ENCODE measurements around the gene CSNK1G1. TPM values are rescaled to one million over a fixed set of nuclear protein-coding genes. Genes with fewer than 3 reads are reported as not detected.

The CSNK1G1 gene
- total RNA-seq, 1 experiment from 2014 or later: 23.9 TPM

- CTCF ChIA-PET: interaction anchor here (0.6 kb wide), 1 partner anchor 565 kb away, joined by 4 read pairs; no protein-coding TSS in a partner anchor
- Mint-ChIP-seq H3K9me3 (ENCODE audit: low read depth, unreplicated experiment) (no peaks in the 10 kb centered on the region), H3K27ac (ENCODE audit: unreplicated experiment) (no peak overlapping the region), H3K4me1 (ENCODE audit: low read depth, unreplicated experiment) (no peaks in the 10 kb centered on the region), H3K36me3 (ENCODE audit: insufficient read depth, unreplicated experiment) (no peaks in the 10 kb centered on the region), H3K4me3 (ENCODE audit: low read depth, unreplicated experiment) (no peak overlapping the region), H3K27me3 (ENCODE audit: unreplicated experiment) (no peaks in the 10 kb centered on the region)
- BruUV-seq (replicated peaks): no TSS peak
- intact Hi-C loops (cut with micrococcal nuclease; ENCODE audit: unreplicated experiment): no loop called here
- DNase-seq: no peak
- TF ChIP-seq, protein P1, sequence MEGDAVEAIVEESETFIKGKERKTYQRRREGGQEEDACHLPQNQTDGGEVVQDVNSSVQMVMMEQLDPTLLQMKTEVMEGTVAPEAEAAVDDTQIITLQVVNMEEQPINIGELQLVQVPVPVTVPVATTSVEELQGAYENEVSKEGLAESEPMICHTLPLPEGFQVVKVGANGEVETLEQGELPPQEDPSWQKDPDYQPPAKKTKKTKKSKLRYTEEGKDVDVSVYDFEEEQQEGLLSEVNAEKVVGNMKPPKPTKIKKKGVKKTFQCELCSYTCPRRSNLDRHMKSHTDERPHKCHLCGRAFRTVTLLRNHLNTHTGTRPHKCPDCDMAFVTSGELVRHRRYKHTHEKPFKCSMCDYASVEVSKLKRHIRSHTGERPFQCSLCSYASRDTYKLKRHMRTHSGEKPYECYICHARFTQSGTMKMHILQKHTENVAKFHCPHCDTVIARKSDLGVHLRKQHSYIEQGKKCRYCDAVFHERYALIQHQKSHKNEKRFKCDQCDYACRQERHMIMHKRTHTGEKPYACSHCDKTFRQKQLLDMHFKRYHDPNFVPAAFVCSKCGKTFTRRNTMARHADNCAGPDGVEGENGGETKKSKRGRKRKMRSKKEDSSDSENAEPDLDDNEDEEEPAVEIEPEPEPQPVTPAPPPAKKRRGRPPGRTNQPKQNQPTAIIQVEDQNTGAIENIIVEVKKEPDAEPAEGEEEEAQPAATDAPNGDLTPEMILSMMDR (IDR thresholded peaks at IDR 0.05; ENCODE audit: unreplicated experiment): no peak
These were observed 139.1 kb downstream of the CSNK1G1 start for GRCh38 chr15:64216730-64217428.

GRCh38 chr15:64216196-64216595, 139.8 kb downstream of the CSNK1G1 start:
- Mint-ChIP-seq H3K36me3 (ENCODE audit: insufficient read depth, unreplicated experiment) (no peaks in the 10 kb centered on the region), H3K9me3 (ENCODE audit: low read depth, unreplicated experiment) (no peaks in the 10 kb centered on the region), H3K4me1 (ENCODE audit: low read depth, unreplicated experiment) (no peaks in the 10 kb centered on the region), H3K27me3 (ENCODE audit: unreplicated experiment) (no peaks in the 10 kb centered on the region), H3K4me3 (ENCODE audit: low read depth, unreplicated experiment) (no peak overlapping the region), H3K27ac (ENCODE audit: unreplicated experiment) (no peak overlapping the region)
- TF ChIP-seq, protein P1 (IDR thresholded peaks at IDR 0.05; ENCODE audit: unreplicated experiment): no peak
- CTCF ChIA-PET: interaction anchor here (0.6 to 1.4 kb wide), 2 partner anchors 16 to 112 kb away, joined by 5 to 6 read pairs; no protein-coding TSS in a partner anchor
- intact Hi-C loops (cut with micrococcal nuclease; ENCODE audit: unreplicated experiment): no loop called here
- no TSS peak for BruUV-seq (replicated peaks)
- DNase-seq: no peak

- DNase-seq: no peak
- H3K4me3 Mint-ChIP-seq (ENCODE audit: low read depth, unreplicated experiment): no peak overlapping the region
- intact Hi-C loops (cut with micrococcal nuclease; ENCODE audit: unreplicated experiment): no loop called here
- H3K9me3 Mint-ChIP-seq (ENCODE audit: low read depth, unreplicated experiment): no peaks in the 10 kb centered on the region
- H3K27me3 Mint-ChIP-seq (ENCODE audit: unreplicated experiment): no peaks in the 10 kb centered on the region
- peaks cover 7% of the 10 kb centered on the region for H3K4me1 Mint-ChIP-seq (ENCODE audit: low read depth, unreplicated experiment)
- no TSS peak for BruUV-seq (replicated peaks)
- TF ChIP-seq, protein P1 (IDR thresholded peaks at IDR 0.05; ENCODE audit: unreplicated experiment): no peak
- no peaks in the 10 kb centered on the region for H3K36me3 Mint-ChIP-seq (ENCODE audit: insufficient read depth, unreplicated experiment)
- CTCF ChIA-PET: interaction anchor here (0.6 to 1.0 kb wide), 3 partner anchors 29 to 165 kb away, joined by 3 to 5 read pairs (median 3); partner anchors contain the start of gene CSNK1G1
- H3K27ac Mint-ChIP-seq (ENCODE audit: unreplicated experiment): no peak overlapping the region
These were observed 142.3 kb downstream of the CSNK1G1 start for GRCh38 chr15:64213646-64214045.

- Mint-ChIP-seq H3K4me3 (ENCODE audit: low read depth, unreplicated experiment) (no peak overlapping the region), H3K36me3 (ENCODE audit: insufficient read depth, unreplicated experiment) (no peaks in the 10 kb centered on the region), H3K27ac (ENCODE audit: unreplicated experiment) (no peak overlapping the region), H3K27me3 (ENCODE audit: unreplicated experiment) (no peaks in the 10 kb centered on the region), H3K4me1 (ENCODE audit: low read depth, unreplicated experiment) (peaks cover 7% of the 10 kb centered on the region), H3K9me3 (ENCODE audit: low read depth, unreplicated experiment) (no peaks in the 10 kb centered on the region)
- intact Hi-C loops (cut with micrococcal nuclease; ENCODE audit: unreplicated experiment): no loop called here
- CTCF ChIA-PET: no interaction called here
- DNase-seq: no peak
- TF ChIP-seq, protein P1 (IDR thresholded peaks at IDR 0.05; ENCODE audit: unreplicated experiment): no peak
- no TSS peak for BruUV-seq (replicated peaks)
These were observed 144.3 kb downstream of the CSNK1G1 start for GRCh38 chr15:64211696-64212095.
